CD4-positive, alpha-beta T cell treated with Interleukin-15 for 1 hour (primary cell): Measurements from ENCODE around the gene TPK1.
"Not testable (repeated sequence)": the region's sequence is repeated elsewhere in the genome, so short reads cannot be mapped to it uniquely, and the experiment has no call there.

ENCODE experiments used
- DNase-seq: peaks from one replicate; pipeline ENCODE4 v3.0.0-alpha.2; 2020

The TPK1 gene

DNA sequence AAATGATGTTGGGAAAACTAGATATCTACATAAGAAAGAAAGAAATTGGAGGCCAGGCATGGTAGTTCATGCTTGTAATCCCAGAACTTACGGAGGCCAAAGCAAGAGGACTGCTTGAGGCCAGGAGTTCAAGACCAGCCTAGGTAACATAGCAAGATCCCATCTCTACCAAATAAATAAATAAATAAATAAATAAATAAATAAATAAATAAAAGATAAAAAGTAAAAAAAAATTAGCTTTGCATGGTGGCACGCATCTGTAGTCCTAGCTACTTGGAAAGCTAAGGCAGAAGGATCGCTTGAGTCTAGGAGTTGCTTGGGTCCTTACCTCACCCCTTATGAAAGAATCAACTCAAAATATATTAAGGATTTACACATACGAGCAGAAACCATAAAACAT is 238.9 kb downstream of the TPK1 start:
- DNase-seq: no peak

DNA sequence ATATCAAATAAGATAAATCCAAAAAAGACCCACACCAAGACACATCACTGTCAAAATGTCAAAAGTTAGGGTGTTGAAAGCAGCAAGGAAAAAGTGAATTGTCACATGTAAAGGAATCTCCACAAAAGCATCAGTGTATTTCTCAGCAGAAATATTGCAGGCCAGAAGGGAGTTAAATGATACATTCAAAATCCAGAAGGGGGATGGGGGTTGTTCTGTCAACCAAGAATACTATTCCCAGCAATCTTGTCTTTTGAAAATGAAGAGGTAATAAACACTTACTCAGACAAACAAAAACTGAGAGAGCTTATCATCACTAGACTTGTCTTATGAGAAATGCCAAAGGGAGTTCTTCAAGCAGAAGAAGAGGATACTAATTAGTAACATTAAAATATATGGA is 241.3 kb downstream of the TPK1 start:
- no peak for DNase-seq

DNA sequence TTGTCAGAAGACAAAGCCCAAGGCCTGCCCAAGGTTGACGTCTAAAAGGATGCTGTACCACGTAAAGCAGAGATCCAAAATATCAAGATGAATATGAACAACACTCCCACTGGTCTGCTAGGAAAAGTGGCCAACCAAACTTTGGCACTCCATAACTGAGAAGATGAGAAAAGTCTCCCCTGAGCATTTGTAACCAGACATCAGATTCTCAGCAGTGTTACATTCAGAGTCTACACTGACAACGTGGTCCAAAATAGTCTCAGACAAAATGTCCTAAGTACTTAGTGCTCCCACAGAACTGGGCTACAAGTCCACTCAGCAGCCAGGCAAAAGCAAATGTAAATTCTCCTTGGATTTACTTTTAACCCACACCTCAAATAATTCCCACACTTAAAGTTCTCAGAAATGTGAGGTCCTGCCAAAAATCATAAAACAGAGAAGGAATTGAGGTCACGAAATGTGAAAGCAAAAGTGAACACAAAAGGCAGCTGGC is 247.2 kb downstream of the TPK1 start:
- DNase-seq: no peak

DNA sequence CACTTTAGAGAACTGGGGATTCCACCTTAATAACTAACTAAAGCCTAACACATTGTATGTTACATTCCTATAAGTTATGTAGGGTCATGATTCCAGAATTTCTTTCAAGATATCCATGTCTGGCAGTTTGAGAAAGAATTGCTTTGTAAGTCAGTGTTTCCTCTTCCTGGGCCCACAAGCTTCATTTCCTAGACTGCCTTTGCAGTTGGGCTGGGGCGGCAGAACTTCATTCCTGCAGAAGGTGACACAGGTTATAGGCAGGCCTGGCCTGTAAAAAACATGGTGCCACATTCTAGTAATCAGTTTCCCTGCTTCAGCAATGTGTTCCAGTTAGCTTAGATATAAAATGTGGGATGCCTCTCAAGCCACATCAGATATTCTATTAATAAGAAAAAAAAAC is 248.2 kb downstream of the TPK1 start:
- DNase-seq: no peak

DNA sequence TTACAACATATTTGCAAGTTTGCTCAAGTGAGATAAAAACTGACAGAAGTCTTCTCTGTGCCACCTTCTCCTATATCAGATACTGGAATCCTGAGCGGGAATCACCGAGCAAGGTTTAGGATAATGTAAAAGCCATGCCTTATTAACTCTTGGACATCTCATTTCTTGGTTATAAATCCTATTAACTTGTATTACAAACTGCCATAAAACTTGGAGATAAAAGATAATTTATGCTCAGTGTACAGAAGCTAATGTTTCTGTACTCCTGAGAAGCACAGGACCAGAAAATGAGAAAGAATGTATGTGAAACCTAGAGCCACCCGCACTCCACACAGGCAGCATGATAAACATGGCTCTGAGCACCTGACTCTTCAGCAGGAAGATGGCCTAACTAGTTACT is 251.1 kb downstream of the TPK1 start:
- DNase-seq: no peak

DNA sequence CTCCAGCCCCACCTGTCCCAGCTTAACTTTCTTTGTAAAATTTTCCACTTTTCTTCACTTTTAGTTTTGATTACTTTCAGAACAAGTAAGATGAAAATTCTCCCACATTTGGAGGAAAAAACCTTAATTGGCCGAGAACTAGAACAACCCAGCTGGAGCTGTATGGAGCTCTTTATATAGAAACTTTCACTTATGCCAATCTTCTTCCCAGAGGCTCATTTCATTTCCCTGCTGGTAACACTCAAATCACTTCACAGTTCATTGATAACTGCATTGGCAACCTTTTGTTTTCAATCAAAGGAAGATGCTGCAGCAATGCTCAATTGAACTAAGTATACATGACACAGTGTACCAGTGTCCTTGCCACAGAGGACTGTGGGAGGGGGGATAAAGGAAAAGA is 256.2 kb downstream of the TPK1 start:
- no peak for DNase-seq

DNA sequence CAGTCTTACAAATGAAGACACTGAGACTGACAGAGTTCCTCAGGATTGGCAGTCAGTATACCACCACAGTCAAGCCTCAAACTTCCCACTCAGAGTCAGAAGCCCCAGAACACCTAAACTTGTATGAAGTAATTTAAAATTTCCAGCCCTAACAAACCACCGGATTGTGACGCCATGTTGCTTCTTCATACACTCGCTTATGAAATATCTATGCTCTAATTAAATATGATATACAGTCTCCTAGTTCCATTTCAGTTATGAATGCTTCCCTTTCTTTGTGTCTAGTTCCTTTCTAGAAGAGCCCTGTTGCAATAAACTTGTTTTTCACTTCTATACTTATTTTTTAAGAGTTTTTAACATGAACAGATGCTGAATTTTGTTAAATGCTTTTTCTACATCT is 260.4 kb downstream of the TPK1 start:
- DNase-seq: no peak

DNA sequence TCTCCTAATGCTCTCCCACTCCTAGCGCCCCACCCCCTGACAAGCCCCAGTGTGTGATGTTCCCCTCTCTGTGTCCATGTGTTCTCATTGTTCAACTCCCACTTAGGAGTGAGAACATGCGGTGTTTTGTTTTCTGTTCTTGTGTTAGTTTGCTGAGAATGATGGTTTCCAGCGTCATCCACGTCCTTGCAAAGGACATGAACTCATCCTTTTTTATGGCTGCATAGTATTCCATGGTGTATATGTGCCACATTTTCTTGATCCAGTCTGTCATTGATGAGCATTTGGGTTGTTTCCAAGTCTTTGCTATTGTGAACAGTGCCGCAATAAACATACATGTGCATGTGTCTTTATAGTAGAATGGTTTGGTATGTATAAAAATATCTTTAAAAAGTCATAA is 261.1 kb downstream of the TPK1 start:
- not testable (repeated sequence) for DNase-seq

DNA sequence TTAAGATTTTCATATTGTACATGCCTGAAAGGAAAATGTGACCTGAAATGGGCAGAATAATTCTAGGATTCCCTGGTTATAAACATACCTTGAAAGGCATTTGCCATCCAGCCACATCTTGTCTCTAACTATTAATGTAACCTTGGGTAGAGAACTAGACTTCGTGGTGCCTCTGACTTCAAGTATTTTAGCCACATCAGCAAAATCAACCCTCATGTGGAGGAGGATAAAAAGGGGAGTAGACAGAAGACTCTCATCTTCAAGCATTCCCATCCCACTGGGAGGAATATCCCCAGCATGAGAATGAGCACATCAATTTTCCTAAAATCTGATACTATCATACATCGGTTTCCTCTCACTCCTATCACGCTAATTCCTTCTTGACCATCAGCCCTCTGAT is 267.6 kb downstream of the TPK1 start:
- no peak for DNase-seq

DNA sequence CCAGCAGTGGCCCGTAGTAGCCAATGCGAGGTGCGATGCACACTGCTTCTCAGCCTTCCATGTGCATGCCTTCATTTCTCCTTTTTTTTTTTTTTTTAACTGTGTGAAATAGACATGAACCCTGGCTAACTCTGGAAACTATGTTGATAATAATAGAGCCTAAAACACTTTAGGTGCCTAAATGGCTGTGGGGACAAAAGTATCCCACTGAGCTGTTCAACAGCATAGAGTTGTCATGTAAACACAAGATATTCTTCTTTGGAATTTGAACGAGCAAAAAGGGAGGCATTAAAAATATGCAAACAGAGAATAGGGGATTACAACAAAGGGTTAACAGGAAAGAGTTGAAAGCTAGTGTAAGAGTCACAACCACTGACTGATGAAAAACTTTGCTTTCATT is 270.3 kb downstream of the TPK1 start:
- no peak for DNase-seq

DNA sequence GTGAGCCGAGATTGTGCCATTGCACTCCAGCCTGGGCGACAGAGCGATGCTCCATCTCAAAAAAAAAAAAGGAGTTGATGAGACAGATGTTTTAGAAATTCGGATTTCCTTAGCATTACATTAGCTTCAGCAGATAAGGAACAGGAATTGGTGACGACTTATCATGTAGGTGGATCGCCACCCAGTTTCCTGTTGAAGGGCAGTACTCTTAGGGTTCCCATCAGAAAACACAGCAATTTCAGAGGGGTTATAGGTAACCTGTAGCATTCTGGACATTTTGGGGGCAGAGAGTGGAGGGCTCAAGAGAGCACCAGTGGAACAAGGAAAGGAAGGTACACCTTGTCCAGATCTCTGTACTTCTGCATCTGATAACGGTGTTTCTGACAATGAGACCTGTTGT is 286.0 kb downstream of the TPK1 start:
- no peak for DNase-seq

DNA sequence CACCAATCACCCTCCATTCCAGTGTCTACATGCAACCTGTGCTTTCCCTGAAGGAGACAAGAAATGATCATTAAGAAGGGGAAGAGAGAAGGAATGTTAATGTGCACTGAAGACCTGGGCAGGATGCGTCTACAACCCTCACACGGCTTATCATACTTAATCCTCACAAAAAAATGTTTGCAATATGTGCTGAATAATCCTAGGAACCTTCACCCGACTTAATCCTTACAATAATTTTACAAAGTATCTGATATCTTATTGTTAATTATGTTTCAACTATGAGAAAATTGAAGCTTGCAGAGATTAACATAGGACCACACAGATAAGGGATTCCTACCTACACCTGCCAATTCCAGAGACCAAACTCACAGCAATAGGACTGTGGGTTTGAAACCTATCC is 287.3 kb downstream of the TPK1 start:
- no peak for DNase-seq

DNA sequence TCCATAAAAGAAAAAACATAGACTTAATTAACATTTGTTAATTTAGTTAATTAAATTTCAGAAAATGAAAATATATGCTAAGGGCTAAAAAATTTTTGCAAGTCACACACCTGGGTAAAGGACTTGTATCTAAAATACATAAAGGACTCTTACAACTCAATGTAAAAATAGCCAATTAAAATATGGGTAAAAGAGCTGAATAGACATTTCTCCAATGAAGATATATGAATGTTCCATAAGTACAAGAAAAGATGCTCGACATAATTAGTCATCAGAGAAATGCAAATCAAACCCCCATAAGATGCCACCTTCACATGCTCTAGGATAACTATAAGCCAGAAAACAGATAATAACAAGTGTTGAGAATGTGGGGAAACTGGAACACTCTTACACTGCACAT is 288.0 kb downstream of the TPK1 start:
- no peak for DNase-seq

DNA sequence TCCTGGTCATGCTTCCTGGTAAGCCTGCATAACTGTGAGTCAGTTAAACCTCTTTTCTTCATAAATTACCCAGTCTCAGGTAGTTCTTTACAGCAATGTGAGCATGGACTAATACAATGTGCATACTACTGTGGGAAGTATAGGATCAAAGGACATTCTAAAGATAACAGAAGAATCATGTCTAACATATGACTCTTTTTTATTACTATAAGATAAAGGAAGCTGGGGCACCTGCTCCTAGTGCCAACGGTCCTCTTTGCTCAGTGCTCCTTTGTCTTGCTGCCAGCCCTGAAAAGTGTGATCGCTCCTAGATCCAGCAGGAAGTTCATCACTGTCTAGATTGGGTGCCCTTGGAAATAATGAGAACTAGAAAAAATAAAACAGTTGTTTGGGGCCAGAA is 289.1 kb downstream of the TPK1 start:
- DNase-seq: no peak

DNA sequence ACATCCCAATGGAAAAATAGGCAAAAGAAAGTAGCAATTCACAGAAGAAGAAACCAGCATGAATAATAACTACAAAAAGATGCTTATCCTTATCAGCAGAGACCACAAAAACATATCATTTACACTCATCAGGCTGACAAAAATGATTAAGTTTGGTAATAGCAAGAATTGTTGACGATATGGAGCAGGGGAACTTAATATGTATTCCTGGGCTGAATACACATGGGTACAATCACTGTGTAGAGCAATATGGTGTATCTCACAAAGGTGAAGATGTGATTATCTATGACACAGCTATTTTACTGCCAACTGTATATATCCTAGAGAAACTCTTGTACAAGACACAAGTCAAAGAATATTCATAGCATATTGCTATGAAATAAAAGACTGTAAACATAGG is 290.5 kb downstream of the TPK1 start:
- no peak for DNase-seq

DNA sequence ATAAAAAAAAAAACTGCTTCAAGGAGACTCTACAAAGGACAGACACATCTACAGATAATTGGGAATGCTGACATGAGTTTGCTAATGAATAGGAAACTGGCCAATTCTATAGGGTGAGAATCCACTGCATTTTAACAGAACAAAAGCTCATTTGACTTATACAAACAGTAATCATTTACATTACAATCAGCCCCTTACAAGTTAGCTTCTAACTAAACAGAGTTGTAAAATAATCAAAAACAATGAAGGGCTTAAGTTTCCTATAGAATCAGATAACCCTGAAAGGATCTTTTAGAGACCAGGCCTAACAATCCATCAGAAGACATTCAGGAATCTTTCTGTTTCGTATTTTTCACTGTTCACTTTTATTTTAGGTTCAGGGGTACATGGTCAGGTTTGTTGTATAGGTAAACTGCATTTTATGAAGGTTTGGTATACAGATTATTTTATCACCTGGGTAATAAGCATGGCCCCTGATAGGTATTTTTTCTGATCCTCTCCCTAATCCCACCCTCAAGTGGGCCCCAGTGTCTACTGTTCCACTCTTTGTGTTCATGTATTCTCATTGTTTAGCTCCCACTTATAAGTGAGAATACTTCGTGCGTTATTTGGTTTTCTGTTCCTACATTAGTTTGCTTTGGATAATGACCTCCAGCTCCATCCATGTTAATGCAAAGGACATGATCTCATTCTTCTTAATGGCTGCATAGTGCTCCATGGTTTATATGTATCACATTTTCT is 301.0 kb downstream of the TPK1 start:
- no peak for DNase-seq

DNA sequence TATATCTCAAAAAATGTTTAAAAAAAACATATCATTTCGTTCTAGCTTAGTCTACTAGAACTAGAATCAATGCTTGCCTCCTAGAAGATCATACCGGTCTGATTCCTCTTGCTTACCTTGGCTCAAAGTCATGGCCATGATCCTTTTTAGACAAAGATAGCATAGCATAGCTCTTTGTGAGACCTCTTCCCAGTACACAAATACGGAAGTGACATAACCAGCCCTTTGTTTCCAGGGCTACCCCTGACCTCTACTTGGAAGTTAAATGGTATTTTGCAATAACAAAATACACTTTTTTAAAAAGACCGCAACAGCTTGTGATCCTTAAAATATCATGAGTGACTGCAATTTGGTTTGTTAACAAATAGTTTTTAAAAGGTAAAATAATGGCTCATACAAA is 301.7 kb downstream of the TPK1 start:
- DNase-seq: no peak

DNA sequence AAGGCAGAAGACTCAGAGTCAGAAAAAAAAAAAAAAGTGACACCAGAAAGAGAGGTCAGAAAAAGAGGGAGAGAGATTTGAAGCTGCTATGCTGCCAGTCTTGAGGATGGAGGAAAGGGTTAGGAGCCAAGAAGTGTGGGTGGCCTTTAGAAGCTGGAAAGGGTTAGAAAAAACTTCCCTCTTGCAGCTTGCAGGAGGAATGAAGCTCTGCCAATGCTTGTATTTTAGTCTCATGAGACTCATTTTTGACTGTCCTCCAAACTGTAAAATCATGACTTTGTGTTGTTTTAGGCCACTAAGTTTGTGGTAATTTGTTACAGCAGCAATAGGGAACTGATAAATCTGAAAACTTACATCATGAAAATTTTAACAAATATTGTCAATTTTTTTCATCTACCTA is 304.7 kb downstream of the TPK1 start:
- no peak for DNase-seq

DNA sequence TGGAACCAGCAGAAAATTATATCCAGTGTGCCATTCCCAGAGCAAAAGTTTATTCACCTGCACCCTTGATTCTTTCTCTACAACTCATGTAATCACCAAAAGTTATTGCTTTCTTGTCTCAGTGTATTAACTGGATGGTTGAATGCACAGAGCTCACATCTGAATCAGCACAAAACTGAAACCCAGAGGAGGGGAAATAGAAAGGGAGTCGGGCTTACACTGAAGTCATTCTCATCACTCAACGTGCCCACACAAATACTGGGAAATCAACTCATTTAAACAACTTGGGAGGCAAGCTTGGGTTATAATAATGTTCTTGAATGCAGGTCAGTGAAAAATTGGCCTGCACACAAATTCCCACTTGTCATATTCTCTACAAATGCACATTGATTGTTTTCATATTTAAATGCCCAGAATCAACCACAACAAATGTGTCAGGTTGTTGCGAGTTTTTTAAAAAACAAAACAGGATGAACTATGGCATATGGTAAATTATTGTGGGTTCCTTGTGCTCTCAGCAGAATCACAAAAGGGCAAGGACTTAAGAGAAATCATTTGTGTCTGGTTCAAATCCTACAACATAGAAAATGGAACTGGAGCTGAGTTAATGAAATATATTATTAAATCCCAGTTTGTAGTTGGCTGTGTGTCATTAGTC is 306.5 kb downstream of the TPK1 start:
- DNase-seq: no peak

DNA sequence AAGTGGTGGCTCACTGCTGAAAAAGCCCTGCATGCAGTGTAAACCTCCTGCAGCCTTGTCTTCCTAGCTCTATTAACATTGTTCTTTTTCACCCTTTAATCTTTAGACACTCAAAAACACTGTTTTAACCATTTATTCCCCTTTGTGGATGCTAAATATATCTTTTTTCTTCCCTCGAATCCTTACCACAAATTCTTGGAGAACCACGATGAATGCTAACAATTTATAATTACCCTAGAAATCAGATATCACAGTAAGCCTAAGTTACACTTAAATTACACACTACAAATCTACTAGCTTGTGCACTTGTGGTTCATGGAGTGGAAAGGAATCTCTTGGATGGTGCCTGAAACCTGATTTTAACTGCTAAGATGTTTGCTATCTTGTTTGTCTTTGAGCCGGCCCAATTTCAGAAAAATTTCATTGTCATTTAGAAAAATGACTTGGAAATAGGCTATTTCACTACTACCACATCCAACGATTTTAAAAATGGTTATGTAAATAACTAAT is 307.3 kb downstream of the TPK1 start:
- DNase-seq: no peak

DNA sequence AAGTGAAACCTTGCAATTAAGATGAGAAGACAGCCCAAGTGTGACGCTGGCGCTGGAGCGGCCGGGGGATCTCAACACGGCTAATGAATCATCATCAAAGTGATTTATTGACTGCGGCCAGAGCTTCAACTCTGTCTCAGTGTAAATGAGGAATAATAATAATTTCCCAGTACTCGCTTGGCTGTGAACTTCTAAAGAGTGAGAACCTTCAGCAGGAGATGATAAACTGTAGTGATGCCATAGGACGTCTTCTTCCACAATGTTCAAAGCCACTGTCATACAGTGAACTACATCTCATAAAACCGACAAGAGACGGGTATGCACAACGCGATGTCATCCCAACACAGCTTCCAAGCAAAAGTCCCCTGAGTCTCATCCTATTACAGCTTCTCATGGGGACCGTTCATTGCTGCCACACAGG is 308.8 kb downstream of the TPK1 start:
- no peak for DNase-seq

DNA sequence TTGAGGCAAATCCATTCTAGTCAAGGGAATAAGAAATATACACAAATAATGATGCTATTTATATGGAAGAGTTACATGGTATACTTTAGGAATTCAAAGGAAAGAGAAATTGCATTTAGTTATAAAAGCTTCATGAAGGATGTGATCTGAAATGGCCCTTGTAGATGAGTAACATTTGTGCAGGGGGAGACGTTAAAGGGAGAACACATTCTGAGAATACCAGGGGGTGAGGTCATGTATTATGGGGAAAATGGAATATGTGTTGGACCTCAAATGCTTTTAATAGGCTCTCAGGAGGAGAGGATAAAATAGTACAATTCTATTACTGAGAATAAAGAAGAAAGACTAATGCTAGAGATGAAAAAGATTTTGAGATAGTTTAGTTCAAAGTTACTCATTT is 309.9 kb downstream of the TPK1 start:
- DNase-seq: no peak

DNA sequence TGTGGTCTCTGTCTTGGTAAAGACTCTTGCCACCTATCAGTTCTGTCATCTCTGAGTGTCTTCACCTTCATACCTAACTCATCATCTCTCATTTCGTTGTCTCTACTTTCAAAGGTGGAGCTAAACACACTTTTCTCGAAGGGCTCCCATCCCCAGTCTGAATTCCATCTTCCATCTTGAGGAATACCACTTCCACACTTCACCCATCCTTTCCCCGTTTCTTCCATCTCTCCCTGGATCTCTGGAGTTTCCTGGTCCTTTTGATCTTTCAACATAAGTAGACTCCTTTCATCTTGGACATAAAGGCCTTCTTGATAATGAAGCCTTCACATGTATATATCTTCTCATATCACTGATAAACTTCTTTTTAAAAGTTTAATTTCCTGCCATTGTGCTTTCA is 311.6 kb downstream of the TPK1 start:
- DNase-seq: no peak

DNA sequence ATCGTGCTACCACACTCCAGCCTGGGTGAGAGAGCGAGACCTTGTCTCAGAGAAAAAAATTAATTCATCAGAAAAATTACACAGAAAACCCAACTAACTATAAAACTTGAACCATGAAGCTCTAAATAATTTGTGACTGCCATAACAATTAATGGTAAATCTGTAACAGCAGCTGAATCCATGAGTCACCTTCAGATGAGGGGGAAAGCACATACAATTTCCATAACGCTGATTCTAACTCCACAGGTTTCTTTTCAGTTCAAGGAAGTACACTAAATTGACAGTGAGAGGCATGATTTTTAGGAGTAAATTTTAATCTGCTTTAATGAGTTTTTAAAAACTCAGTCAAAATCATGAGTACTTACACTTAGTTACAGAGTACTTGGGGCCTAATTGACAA is 312.2 kb downstream of the TPK1 start:
- no peak for DNase-seq

DNA sequence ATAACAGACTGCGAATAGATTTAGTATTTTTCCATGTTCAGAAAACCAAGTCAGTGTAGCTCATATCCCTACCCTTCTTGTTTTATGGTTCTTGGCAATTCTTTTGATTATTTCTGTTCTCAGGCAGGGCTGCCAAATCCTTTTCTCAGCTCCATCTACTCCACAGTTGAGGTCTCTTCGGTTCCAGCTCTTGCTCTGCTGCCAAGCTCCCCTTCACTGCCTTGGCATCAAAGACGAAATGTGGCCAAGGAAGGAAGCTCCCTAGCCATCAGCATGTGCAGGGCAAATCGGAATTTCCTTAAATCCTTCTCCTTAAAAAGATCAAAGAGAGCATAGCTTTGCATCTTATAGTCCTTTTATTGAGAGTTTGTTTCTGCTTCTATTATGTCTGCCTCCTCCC is 315.9 kb downstream of the TPK1 start:
- DNase-seq: no peak
